Stimulated activated CD4-positive, alpha-beta T cell treated with anti-CD3 and anti-CD28 coated beads, Interleukin-12 subunit alpha, Interleukin-12 subunit beta, amount 100 ng/mL, for 48 hours (primary cell): ENCODE data around the gene TSPO2.
A peak's percentile ranks its signal among the peaks of the same experiment; 100 is the strongest.

Experiments used
- DNase-seq, 3 donors: peaks; one replicate each; pipeline ENCODE4 v3.0.0-alpha.2; 2020; ENCODE audit warnings: low read depth in 2 of 3, low spot score in 1 of 3

TSPO2 gene

DNA sequence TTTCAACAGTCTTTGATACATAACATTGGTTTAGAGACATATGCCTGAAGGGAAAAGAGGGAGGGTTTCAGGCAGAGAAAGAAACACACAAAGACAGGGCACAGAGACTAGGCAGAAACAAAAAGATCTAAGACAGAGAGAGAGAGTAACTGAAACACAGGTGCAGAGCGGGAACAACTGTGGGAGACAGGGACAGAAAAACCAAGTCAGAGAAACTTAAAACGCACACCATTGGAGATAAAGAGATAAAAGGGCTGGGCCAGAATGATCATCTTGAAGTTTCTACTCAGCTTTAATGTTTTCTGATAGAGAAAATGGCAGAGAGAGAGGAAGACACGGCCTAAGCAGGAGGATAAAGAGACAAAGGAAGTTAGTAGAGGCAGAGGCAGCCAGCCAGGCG, 15.0 kb upstream of the TSPO2 start:
- no peak for DNase-seq

DNA sequence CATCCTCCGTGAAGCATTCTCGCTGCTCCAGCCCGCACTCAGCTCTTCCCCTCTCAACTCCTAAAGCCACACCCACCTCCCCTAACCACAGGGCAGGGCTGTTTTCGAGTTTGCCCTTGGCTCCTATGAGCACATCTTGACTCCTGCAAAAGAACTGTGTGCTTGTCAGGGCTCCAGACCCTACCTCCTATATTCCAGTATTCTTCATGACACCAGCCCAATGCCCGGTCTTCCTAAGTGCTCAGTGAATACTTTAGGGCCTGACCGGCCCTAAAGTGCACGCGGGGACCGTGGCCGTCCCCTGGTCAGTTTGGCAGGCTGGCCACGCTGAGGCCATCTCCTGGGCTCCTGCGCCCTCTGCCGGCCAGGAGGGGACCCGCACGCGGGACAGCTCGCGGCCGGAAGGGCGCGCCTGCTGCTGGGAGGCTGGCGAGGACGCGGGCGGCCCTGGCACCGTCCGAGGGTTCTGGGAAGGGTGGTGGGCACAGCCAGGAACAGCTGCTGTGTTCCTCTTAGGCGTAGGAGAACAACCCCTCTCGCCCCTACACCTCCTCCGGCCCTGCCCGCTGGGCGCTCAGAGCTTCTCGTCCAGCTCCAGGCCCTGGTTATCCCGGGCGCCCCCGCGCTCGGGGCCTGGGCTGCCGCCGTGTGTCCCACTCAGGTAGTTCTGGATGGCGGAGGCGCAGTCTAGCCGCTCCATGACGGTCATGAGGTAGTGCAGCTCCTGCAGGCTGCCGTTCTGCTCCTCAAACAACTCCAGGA, 14.3 kb upstream of the TSPO2 start:
- peak; percentile 48 to 75 (median 74) for DNase-seq

DNA sequence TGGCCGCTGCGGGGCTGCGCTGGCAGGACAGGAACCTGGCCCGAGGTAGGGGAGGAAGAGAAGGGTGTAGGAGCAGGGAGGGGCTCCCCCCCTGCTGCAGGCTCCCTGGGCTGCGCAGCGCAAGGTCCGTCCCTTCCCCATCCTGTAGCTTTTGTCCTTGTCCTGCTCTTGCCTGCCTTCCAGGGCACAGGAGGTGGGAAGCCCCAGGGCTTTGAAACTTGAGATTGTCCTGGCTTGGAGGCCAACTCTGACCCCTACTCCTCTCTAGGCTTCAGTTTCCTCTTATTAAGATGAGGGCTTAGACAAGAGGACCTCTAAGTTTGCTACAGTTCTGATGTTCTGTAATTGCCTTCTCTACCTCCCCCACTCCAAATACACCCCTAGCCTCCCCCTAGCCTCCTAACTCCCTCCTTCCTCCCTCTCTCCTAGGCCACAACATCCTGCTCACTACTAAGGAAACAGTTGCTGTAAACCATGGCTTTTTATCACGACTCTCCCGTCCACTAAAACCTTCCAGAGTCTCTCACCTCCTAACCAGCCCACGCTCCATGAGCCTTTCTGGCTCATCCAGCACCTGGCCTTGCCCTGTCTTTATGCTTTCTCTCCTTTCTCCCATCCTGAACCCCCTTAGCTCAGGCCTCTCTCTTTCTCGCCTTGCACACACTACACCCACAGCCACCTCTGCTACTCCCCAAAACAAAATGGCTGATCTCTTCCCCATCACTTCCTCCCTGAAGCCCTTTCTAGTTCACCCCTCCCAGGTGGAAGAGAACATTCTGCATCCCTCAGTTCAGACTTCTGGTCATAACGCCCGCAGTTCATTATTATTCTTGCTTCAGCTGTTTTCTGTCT, 13.5 kb upstream of the TSPO2 start:
- peak in 2 of 3 donors; percentile 4 to 8 for DNase-seq

DNA sequence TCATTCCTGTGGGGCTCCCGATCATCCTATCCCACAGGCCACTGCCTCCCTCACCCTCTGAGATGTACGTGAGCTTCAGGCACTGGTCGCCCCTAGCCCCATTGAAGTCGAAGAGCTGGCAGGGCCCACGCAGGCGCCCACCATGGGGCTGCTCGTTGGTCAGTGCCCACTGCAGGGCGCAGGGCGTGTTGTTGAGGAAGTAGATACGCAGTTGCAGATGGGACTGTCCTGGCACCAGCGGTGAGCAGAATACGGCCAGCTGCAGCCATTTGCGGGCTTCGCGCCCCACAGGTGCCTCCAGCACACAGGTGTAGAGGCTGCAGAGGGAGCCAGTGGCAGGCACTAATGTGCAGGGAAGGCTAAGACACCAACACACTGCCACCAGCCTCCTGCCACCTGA, 9.4 kb upstream of the TSPO2 start:
- no peak for DNase-seq

DNA sequence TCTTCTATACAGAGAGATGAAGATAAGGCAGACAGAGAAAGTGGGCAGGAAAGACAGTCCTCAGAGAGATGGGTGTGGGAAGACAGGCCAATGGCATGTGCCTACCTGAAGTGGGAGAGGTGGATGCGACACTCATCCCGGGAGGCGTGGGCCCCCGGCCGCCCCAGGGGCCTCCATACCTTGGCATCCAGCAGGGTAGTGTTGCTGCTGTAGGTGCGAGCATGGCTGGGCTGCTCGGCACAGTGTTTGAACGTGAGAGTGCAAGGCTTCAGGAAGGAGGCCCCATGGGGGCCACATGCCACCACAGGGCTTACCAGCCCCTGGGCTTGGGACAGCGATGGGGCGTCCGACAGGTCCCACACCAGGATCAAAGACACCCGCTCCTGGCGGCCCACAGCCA, 8.5 kb upstream of the TSPO2 start:
- no peak for DNase-seq

DNA sequence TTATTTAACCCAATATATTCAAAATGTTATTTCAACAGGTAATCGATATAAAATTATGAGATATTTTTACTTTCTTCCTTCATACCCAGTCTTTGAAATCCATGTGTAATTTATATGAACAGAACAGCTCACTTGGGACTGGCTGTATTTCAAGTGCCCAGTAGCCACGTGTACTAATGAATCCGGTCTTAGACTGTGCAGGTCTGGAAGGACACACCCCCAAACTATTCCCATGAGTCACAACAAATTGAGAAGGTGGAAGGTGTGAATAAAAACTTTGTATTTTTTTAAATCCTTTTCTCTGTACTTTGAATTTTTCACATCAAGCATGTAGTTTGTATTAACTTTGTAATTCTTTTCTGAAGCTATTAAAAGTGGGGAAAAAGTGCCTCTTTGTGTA, 6.1 kb upstream of the TSPO2 start:
- no peak for DNase-seq

DNA sequence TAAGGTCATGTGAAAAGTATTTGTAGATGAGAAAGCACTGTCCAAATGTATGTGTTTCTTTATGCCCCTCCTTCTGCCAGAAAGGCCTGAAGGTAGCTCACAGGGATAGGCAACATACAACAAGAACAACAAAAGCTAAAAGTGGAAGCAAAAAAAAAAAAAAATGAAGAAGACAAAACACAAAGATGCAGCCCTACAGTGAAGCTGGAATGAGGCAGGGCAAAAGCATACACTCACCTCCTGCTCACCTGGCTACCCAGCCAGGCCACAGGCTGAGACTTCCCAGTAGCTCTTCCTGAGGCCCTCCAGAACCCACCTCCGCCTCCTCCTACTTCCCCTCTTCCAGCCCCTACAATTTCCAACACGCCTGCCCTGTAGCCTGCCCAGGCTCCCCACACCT, 5.7 kb upstream of the TSPO2 start:
- no peak for DNase-seq

DNA sequence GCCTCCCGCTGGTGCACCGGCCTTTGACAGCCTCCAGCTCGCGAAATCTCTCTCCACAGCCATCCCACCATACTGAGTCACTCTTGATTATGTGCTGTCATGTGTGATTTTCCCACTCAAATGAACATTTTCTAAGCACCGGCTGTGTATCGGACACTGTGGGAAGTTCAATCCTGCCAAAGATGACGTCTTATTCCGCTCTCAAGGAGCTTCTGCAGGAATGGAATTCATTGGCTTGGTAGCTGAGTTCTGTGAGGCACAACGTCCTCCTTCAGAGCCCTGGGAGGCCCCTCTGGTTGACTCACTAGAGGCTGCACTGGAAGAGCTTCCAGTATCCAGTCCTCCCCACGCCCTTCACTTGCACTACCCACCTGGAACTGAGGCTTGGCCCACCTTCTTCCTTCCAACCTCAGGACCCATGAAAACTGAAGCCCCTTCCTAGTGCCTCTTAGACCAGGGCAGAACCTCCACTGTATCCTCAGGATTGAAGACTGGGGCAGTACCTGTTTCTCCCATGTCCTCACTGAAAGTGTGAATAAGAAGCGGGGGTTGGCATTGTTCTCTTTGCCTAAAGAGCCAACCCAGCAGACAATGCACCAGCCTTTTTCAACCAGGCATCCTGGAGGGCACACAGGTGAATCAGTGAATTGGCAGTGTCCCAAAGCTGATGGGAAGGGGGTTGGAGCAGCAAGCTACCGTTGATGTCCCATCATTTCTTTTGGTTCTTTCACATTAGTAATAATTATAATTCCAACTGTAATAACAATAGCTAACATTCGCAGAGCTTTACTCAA, 5.0 kb upstream of the TSPO2 start:
- no peak for DNase-seq

DNA sequence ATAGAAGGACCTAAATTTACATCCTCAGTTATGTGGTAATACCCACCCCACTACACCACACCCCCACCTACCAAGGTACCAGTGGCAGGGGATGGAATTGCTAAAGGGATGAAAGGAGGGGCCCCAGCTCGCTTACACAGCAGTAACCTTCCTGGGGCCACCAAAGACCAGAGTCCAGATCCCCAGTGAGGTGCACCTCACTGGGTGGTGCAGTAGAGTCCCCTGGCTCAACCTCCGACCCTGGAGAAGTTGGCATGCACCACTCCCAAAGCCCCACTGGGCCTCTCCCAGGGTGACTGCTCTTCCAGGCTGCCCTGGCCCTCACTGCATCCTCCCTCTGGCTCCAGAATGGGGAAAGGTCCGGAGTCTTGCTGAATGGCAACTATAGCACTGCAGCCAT, 4.1 kb upstream of the TSPO2 start:
- DNase-seq: no peak

DNA sequence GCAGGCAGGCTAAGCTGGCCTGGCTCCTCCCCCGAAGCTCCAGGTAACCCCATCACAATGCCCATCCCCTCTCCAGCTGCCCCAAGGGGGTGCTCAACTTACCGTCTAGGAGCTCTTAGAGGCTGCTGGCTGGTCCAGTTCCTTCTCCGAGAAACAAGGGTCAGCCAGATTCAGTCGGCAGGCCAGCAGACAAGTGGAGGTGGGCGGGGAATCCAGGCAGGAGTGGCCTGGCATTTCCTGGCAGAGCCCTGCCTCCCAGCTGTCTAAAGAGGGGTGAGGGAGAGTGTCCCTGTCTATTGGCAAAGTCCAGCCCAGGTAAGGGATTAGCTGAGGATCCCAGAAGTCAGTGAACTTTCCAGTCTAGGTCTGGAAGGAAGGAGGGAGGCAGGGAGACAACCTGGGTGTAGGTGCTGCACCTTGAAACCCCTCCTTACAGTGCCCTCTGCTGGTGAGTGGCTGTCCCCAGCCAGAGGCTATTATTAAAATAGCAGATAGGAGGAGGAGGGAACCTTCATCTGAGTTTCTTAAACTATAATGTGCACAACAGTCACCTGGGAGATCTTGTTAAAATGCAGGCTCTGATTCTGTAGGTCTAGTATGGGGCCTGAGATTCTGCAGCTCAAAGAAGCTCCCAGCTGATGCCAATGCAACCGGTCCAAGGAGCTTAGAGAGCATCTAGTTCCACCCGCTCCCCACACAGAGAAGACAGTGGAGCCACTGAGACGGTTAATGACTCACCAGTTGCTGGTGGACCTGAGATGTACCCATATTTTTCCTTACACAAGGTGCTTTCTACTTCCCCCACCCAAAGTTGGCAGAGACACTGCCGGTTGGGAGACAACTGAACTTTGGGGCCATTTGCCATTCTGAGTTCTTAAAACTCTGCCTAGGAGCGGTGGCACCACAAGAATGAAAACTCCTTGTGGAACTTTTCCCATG, 2.9 kb upstream of the TSPO2 start, which contains the start of gene UNC5CL:
Gene UNC5CL, minus strand, starts transcription at position 162 of the 939 bp plus-strand sequence. CDS start 4,147 bp downstream, outside the sequence.
- DNase-seq: peak; percentile 31 to 59 (median 39)

DNA sequence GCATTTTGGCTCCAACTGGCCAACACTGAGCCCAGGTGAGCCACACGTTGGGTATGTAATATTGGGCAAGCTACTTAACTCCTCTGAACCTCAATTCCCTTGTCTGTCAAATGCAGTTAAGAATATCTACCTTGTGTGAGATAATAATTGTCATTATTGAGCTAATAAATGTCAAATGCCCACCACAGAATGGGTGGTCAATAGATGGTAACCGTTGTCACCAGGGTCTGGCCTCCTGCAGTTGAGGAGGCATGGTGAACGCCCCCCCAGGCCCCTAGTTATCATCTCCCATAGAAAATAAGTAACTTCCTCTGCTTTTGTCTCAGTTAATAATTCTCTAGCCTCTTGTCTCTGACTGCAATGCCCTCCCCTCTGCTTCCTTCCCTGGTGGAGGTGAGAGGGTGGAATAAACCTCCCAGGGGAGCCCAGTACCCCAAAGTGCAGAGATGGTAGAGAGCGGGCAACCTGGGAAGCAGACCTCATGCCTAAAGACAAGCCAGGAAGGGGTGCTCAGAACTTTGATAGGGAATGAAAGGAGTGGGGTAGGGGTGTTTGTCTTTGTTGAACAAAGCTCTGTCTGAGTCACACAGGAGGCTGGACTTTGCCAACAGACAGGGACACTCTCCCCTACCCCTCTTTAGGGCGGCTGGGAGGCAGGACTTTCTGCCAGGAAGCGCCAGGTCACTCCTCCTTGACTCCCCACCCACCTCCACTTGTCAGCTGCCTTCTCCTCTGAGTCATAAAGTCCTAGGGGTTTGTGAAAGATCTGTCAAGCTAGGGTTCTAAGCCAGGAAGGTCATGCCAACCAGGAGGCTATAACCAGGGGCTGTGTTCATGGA, 1.9 kb upstream of the TSPO2 start:
- DNase-seq: no peak

DNA sequence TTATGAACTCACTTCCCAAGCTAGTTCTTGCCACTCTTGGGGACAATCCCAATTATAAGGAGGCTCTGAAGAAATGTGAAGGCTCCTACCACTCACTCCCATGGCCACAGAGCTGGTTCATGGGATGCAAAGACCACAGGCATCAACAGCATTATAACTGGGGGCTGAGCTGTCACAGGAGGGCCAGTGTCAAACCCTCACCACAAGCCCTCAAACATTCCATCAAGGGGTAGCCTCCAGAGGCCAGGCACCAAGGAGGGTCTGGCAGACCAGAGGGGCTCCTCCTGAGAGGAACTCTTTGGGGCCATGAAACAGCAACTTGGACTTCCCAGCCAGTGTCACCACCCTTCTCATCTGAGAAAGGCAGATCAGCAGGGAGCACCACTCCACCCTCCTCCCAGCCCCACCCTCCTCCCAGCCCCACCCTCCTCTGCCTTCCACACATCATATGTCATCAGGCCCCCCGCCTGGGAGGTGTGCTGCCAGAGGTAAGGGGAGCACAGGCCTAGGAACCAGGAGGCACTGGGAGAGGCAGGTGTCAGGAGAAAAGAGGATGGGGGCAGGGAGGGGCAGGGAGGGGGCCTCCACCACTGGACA, 1.2 kb upstream of the TSPO2 start:
- DNase-seq: no peak

DNA sequence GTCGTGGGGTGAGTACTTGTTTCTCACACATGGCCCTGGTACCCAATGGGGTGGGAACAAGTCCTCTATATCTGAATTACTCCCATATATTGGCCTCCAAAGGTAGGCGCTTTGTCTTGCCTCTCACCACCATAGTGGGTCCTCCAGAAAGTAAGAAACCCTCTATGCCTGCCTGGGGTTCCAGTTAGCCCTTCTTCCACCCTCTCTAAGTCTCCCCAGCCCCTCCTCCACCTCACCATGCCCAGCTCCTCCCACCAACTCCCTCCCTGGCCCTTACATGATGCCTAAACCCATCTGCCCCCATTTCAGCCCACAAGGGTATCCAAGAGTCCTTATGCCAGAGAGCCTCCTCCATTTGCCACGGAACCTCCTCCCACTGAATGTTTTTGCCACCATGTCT, 884 bp downstream of the TSPO2 start:
- no peak for DNase-seq

DNA sequence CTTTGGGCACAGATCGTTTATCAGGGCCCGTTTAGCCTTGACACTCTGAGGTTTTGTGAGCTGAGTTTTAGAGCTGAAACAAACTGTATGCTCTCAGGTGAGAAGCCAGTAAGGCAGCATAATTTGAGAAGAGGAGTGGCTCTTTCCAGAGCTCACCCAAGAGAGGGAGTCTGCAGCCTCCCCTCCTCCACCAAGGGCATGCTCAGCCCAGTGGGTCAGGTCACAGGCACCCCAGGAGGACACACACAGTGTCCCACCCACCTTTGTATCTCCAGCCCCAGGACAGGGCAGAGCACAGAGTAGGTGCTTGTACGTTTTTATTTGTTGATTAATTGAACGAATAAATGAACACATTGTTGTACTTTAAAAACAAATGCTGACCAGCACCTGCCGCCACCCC, 3.4 kb downstream of the TSPO2 start:
- no peak for DNase-seq

DNA sequence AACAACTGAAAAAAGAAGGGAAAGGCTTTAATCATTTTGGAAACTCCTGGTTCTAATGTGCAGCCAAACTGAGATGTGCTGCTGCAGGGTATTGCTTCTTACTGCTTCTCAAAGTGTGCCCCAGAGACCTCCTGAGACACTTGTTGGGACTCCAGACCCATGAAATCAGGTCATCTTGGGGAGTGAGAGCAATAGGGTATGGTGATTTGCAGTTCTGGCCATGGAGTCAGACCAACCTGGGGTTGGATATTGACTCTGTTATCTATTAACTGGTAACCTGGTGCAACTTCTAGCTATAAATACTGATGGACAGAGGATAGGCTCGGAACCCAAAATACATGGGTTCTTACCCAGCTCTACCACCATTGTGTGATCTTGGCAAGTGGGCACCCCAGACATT, 3.8 kb downstream of the TSPO2 start:
- DNase-seq: no peak

DNA sequence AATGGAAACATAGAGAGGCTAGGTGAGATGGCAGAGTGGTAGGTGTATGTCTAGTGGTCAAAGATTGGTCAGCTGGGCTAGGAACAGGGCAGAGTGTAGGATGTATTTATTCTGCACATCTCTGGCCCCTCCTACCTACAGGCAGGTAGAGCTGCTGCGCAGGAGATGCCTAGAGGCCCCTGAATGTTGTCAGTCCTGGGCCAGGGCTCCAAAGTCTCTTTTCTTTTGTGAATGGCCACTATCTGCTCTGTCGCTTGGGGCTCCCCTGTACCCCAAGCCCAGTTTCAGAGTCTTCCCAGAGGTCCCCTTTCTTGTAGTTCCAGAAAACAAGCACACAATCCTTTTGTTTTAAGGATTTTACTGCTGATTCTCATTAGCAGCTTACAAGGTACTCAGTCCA, 5.0 kb downstream of the TSPO2 start:
- no peak for DNase-seq

DNA sequence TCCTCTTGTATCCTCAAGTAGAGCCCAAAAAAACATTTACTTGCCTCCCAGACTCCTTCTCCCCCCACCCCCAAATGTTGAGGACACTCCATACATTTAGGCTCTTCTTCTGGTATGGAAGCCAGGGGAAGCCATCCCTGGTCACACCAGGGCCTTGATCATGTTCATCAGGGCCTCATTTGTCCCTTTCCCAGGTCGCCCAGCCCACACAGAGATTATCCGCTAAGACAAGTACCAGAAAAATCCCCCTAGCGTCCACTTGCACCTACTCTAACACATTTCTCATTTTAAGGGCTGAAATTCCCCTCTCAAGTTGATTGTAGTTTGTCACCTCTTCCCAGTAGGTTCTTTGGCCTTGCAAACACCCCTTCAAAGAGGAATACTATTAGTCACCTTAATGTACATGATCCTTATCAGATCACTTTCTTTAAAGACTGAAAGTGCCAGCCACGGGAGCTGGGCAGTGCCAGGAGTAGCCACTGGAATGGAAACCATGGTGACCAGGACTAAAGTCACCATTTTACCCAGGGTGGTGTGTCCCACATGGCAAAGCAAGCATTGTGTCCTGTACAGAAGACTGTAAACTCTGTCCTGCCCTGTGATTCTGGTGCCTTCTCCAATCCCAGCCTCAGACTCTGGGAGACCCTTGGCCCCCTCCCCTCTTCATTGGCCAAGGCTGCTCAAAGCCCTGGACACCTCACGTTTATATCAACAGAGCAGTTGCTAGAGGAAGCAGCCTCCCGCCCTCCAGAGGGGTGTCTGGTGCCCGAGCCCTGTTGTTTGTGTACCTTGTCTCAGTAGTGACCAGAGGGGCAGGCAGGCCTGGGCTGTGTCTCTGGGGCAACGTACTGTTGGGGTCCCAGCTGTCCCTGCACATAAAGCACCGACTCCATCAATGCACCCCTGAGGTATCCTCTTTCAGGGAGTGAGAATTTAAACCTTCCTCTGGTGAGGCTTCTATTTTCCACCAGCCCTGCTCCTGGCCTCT, 5.8 kb downstream of the TSPO2 start:
- DNase-seq: no peak

DNA sequence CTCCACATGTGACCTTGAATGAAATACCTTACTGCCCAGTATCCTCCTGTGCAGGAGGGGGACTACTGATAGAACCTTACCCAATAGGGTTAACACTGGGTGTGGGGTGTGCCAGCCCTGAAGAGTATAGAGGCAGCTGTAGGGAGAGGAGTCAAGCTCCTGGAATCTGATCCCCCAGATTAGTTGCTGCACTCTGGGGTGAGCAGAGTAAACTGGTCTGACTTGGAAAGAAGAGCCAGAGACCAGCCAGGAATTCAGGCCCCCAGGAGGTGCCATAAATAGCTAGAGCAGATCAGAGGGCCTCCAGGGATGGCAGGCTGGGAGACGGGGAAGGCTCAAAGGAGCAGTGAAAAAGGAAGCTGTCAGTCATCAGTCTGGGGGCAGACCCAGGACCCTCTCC, 7.3 kb downstream of the TSPO2 start:
- no peak for DNase-seq
